Activated naive CD4-positive, alpha-beta T cell treated with anti-CD3 and anti-CD28 coated beads for 36 hours (primary cell): ENCODE measurements around the gene APOBEC2. TPM values are rescaled to one million over a fixed set of nuclear protein-coding genes. Genes with fewer than 3 reads are reported as not detected.

Source experiments
- CTCF ChIA-PET: fragments of 350-600 bp; sonication (Branson Sonifier 250); formaldehyde crosslinking; loops from one replicate; lab custom pipeline; 2021; ENCODE audit warnings: antibody characterized with exemption; lab: Charles Lee
- DNase-seq: peaks from one replicate; pipeline ENCODE4 v3.0.0-alpha.2; 2020
- H3K27ac Mint-ChIP-seq: one replicate; pipeline ENCODE4 v1.8.0; 2021; ENCODE audit warnings: mild to moderate bottlenecking, mixed read lengths
- H3K27me3 Mint-ChIP-seq: one replicate; pipeline ENCODE4 v1.8.0; 2021; ENCODE audit warnings: low read depth, mixed read lengths
- H3K36me3 Mint-ChIP-seq: one replicate; pipeline ENCODE4 v1.8.0; 2021; ENCODE audit warnings: low read depth, mixed read lengths
- H3K4me1 Mint-ChIP-seq: one replicate; pipeline ENCODE4 v1.8.0; 2021; ENCODE audit warnings: low read depth, mixed read lengths
- H3K4me3 Mint-ChIP-seq: one replicate; pipeline ENCODE4 v1.8.0; 2021; ENCODE audit warnings: mild to moderate bottlenecking, moderate library complexity, mixed read lengths
- H3K9me3 Mint-ChIP-seq: one replicate; pipeline ENCODE4 v1.8.0; 2021; ENCODE audit warnings: mixed read lengths
- intact Hi-C: fragments of 100-400 bp; cut with micrococcal nuclease; formaldehyde crosslinking; loops from one replicate; pipeline ENCODE4 v1.15.1; 2023
- total RNA-seq, 2 experiments: library from RNA; stranded (reverse); gene quantifications; one replicate each; pipeline ENCODE4 v1.2.3, GENCODE V29; 2021

APOBEC2 gene
- total RNA-seq, 2 experiments from 2014 or later = not detected

DNA sequence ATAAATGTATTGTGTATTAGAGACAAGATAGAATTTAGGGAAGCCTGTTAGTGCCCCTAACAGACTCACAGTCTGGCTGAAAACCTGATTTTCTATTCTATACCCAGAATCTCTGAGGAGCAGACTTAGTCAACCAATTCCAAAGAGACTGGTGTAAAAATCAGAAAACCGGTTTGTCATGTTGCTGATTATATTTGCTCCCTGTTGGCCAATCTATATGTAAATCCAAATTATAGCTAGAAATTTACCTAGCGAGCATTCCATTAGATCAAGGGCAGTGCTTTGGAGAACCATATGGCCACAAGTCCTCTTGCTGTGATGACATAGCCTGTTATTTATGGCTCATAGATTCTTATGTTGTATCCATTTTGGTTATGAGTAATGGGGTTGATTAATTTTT, 24.5 kb downstream of the APOBEC2 start:
- no peak for DNase-seq
- CTCF ChIA-PET = interaction anchor here (0.6 to 2.3 kb wide), 3 partner anchors 9 to 50 kb away, joined by 3 to 9 read pairs (median 3); no protein-coding TSS in a partner anchor
- Mint-ChIP-seq H3K9me3 (no peaks in the 10 kb centered on the region), H3K27ac (no peak overlapping the region), H3K27me3 (no peaks in the 10 kb centered on the region), H3K4me3 (no peak overlapping the region), H3K36me3 (peaks cover 32% of the 10 kb centered on the region), H3K4me1 (peaks cover 64% of the 10 kb centered on the region)
- intact Hi-C loops = loop anchor here (2.0 to 10.0 kb wide), 2 partner anchors 25 to 607 kb away; no protein-coding TSS in a partner anchor

DNA sequence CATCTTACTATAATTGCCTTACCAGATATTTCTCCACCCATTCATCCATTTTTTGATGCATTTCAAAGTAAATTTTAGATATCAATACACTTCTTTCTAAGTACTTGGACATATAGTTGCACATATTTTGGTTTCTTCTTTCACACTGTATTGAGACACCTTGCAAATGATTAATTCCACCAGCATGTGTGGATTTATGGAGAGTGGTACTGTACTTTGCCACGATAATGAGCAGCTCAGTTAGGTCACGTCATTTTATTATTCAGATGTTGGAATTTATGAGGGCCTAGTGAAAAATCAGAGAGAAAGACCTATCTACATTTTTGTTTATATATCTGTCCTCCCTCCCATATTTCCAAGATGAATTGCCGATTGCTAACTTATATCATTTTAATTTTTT, 25.1 kb downstream of the APOBEC2 start:
- Mint-ChIP-seq H3K4me3 (no peak overlapping the region), H3K4me1 (peaks cover 64% of the 10 kb centered on the region), H3K9me3 (no peaks in the 10 kb centered on the region), H3K27ac (peak overlapping the region; percentile 57), H3K36me3 (peaks cover 34% of the 10 kb centered on the region), H3K27me3 (no peaks in the 10 kb centered on the region)
- intact Hi-C loops = loop anchor here (10.0 kb wide), 1 partner anchor 607 kb away; no protein-coding TSS in a partner anchor
- no peak for DNase-seq
- CTCF ChIA-PET = interaction anchor here (1.0 to 2.3 kb wide), 3 partner anchors 10 to 104 kb away, joined by 3 to 9 read pairs (median 3); no protein-coding TSS in a partner anchor

DNA sequence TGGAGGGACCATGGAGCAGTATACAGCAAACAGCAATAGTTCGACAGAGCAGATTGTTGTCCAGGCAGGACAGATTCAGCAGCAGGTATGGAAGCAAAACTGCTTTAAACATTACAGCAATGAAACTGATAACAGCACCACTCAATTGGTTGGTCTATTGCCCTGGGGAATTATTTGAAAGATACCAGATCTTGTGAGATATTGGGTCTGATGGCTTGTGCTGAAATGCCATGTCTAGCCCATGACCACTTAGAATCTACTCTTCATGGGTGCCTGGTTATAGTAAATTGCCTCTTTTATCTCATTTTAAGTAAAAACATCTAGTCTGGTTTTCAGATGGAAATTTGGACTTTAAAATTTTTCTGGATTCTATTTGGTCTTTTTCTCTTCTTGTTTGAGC, 26.1 kb downstream of the APOBEC2 start:
- Mint-ChIP-seq H3K4me1 (peaks cover 67% of the 10 kb centered on the region), H3K27me3 (no peaks in the 10 kb centered on the region), H3K4me3 (no peak overlapping the region), H3K36me3 (peaks cover 36% of the 10 kb centered on the region), H3K9me3 (no peaks in the 10 kb centered on the region), H3K27ac (peak overlapping the region; percentile 70)
- intact Hi-C loops = loop anchor here (10.0 kb wide), 1 partner anchor 606 kb away; no protein-coding TSS in a partner anchor
- CTCF ChIA-PET = interaction anchor here (1.3 to 1.5 kb wide), 2 partner anchors 14 to 103 kb away, joined by 3 read pairs; no protein-coding TSS in a partner anchor
- DNase-seq = no peak

DNA sequence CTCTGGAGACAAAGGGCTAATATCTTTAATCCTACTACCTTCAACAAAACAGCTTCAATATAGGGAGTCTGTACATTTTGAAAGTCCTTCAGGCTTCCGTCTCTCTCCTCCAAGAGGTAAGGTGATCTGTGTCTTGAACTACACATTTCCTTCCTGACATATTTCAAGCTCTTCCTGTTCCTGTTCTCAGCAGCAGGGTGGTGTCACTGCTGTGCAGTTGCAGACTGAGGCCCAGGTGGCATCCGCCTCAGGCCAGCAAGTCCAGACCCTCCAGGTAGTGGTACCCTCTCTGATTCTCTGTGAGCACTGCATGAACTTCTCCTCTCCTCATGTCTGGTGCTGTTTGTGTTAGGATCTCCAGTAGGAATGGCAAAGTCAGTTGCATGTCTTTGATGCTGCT, 27.6 kb downstream of the APOBEC2 start:
- Mint-ChIP-seq H3K9me3 (no peaks in the 10 kb centered on the region), H3K36me3 (peaks cover 39% of the 10 kb centered on the region), H3K4me1 (peaks cover 54% of the 10 kb centered on the region), H3K27me3 (no peaks in the 10 kb centered on the region), H3K27ac (peak overlapping the region; percentile 73), H3K4me3 (peak overlapping the region; percentile 52)
- intact Hi-C loops = no loop called here
- DNase-seq = peak; percentile 27
- CTCF ChIA-PET = interaction anchor here (0.7 to 1.4 kb wide), 4 partner anchors 12 to 239 kb away, joined by 3 to 4 read pairs (median 3); no protein-coding TSS in a partner anchor

DNA sequence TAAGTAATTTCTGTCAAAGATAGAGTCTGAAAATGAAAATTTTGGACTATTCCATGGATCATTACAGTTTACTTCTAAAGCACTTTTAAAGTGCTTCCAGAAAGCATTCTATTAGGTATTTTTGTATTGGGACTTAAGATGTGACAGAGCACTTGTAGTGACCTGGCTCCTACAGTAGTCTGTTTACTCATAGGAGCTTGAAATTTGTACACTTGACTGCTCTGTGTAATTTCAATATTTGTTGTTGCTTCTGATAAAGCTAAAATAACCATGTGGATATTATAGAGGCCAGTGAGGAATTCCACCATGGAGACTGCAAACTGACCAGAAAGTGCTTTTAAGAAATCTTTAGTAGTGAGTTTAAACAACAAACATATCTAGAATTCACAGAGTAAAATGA, 30.1 kb downstream of the APOBEC2 start:
- Mint-ChIP-seq H3K27ac (no peak overlapping the region), H3K27me3 (no peaks in the 10 kb centered on the region), H3K4me1 (peaks cover 37% of the 10 kb centered on the region), H3K36me3 (peaks cover 40% of the 10 kb centered on the region), H3K9me3 (no peaks in the 10 kb centered on the region), H3K4me3 (no peak overlapping the region)
- no peak for DNase-seq
- CTCF ChIA-PET = interaction anchor here (0.6 to 1.3 kb wide), 2 partner anchors 10 to 100 kb away, joined by 3 to 4 read pairs; no protein-coding TSS in a partner anchor
- intact Hi-C loops = no loop called here

DNA sequence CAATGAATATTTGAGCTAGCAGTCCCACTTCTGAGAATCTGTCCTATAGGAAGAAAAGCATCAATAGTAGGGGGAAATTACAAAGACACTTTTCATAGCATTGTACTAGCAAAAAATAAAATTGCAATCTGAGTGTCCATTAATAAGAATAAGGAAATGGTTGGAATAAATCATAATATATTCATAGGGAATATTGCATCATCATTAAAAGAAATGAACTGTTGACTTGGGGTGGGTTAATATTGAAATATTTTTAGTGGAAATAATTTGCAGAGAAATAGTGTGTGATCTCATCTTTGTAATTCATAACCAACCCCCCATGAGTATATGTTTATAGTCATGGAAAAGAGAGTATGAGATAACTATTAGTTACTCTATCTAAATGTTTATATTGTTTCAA, 32.2 kb downstream of the APOBEC2 start:
- CTCF ChIA-PET = no interaction called here
- H3K27me3 Mint-ChIP-seq = no peaks in the 10 kb centered on the region
- H3K9me3 Mint-ChIP-seq = no peaks in the 10 kb centered on the region

DNA sequence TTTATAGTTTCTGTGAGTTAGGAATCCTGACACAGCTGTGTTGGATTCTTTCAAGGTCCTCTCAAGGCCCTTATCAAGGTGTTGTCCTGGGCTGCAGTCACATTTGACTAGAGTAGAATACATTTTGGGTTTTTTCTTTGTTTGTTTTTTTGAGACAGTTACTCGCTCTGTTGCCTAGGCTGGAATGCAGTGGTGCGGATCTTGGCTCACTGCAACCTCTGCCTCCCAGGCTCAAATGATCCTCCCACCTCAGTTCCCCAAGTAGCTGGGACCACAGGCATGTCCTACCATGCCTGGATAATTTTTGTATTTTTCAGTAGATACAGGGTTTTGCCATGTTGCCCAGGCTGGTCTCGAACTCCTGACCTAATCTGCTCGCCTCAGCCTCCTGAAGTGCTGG, 35.4 kb downstream of the APOBEC2 start:
- no peak overlapping the region for H3K4me3 Mint-ChIP-seq
- H3K27me3 Mint-ChIP-seq = no peaks in the 10 kb centered on the region
- H3K36me3 Mint-ChIP-seq = peaks cover 42% of the 10 kb centered on the region
- CTCF ChIA-PET = no interaction called here
- H3K4me1 Mint-ChIP-seq = peaks cover 5% of the 10 kb centered on the region
- intact Hi-C loops = no loop called here
- no peaks in the 10 kb centered on the region for H3K9me3 Mint-ChIP-seq
- H3K27ac Mint-ChIP-seq = no peak overlapping the region
- DNase-seq = no peak

More for the DNA sequence above, 32.2 kb downstream of the APOBEC2 start:
- no peak for DNase-seq
- H3K27ac Mint-ChIP-seq = no peak overlapping the region
- H3K4me1 Mint-ChIP-seq = peaks cover 22% of the 10 kb centered on the region
- intact Hi-C loops = no loop called here
- no peak overlapping the region for H3K4me3 Mint-ChIP-seq
- H3K36me3 Mint-ChIP-seq = peaks cover 39% of the 10 kb centered on the region

DNA sequence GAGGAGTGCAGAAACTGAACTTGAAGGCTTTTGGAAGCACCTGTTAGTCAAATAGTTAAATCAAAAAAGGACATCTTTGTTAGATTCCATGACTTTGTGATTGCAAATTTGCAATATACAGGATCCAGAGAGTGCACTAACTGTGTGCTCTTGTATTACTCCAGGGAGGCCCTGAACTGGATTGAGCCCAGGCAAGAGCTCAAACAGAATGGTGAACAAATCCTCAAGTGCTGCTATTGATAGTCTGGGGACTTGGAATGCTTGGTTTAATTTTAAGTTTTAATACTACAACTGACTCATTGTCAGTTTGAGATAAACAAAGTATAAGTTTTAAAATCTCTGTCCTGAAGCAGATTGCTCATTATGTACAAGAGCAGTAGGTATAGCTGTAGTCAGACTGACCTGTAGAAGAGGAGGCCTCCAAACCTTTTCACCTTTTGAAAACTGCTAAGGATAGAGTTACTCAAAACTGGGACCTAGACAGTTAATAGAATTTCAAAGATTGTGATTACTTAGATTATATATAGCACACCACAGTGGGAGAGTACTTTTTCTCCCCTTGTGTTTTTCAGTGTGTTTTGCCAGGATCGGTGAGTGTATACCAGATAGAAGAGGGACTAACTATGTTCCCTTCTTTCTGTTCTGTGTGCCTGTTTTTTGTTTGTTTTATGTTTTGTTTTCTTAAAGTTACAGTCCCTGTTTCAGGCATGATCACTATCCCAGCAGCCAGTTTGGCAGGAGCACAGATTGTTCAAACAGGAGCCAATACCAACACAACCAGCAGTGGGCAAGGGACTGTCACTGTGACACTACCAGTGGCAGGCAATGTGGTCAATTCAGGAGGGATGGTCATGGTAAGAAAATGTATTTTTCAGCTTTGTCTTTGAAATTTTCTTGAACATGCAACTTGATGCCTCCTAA, 38.1 kb downstream of the APOBEC2 start:
- intact Hi-C loops = no loop called here
- peaks cover 39% of the 10 kb centered on the region for H3K36me3 Mint-ChIP-seq
- no peak for DNase-seq
- CTCF ChIA-PET = interaction anchor here (0.6 to 1.8 kb wide), 5 partner anchors 9 to 219 kb away, joined by 3 to 13 read pairs (median 3); no protein-coding TSS in a partner anchor
- H3K9me3 Mint-ChIP-seq = no peaks in the 10 kb centered on the region
- no peaks in the 10 kb centered on the region for H3K27me3 Mint-ChIP-seq
- no peak overlapping the region for H3K27ac Mint-ChIP-seq
- no peaks in the 10 kb centered on the region for H3K4me1 Mint-ChIP-seq
- H3K4me3 Mint-ChIP-seq = no peak overlapping the region

DNA sequence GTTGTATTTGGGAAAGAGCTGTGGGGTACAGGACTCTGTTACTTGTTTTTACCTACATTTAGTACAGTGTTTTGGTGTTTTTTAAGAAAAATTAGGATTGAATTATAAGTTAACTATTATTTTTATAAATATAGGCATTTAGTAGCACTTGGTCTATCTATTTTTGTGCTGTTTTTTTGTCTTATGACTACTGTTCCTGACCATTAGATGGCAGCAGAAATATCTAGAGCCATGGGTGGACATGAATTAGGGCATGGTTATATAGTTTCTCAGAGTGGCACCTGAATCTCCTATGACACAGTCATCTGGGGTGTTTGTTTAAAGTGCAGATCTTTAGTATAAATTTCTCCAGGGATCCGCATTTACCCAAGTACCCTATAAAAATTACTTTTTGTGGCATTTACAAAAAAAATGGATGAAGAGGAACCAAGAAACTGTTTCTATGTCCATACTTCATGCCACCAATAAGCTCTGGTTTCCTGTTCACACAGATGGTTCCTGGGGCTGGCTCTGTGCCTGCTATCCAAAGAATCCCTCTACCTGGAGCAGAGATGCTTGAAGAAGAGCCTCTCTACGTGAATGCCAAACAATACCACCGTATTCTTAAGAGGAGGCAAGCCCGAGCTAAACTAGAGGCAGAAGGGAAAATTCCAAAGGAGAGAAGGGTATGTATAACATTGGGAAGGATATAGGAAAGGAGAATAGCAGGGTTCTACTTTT, 39.6 kb downstream of the APOBEC2 start:
- Mint-ChIP-seq H3K4me1 (no peaks in the 10 kb centered on the region), H3K4me3 (no peak overlapping the region), H3K27ac (no peak overlapping the region), H3K27me3 (no peaks in the 10 kb centered on the region), H3K36me3 (peaks cover 52% of the 10 kb centered on the region), H3K9me3 (no peaks in the 10 kb centered on the region)
- DNase-seq = no peak
- CTCF ChIA-PET = interaction anchor here (0.9 to 2.5 kb wide), 6 partner anchors 9 to 227 kb away, joined by 3 to 13 read pairs (median 6); no protein-coding TSS in a partner anchor
- intact Hi-C loops = loop anchor here (1.0 to 2.0 kb wide), 2 partner anchors 90 to 226 kb away; no protein-coding TSS in a partner anchor

DNA sequence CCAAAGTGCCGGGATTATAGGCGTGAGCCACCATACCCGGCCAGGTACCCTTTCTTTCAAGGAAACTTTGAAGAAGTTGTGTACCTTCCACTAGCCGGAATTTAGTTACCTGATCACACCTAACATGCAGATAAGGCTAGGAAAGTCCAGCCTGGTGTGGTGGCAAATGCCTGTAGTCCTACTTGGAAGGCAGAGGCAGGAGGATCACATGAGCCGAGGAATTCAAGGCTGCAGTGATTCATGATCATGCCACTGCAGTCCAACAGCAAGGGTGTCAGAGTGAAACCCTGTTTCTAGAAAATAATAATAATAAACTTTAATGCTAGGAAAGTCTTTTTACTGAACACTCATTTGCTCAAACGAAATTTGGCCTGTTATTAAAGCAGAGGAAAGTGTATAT, 40.7 kb downstream of the APOBEC2 start:
- DNase-seq = no peak
- Mint-ChIP-seq H3K9me3 (no peaks in the 10 kb centered on the region), H3K27me3 (no peaks in the 10 kb centered on the region), H3K27ac (no peak overlapping the region), H3K36me3 (peaks cover 59% of the 10 kb centered on the region), H3K4me1 (peaks cover 2% of the 10 kb centered on the region), H3K4me3 (no peak overlapping the region)
- intact Hi-C loops = loop anchor here (2.0 kb wide), 1 partner anchor 225 kb away; no protein-coding TSS in a partner anchor
- CTCF ChIA-PET = interaction anchor here (0.6 to 2.5 kb wide), 3 partner anchors 89 to 787 kb away, joined by 4 to 12 read pairs (median 6); no protein-coding TSS in a partner anchor

DNA sequence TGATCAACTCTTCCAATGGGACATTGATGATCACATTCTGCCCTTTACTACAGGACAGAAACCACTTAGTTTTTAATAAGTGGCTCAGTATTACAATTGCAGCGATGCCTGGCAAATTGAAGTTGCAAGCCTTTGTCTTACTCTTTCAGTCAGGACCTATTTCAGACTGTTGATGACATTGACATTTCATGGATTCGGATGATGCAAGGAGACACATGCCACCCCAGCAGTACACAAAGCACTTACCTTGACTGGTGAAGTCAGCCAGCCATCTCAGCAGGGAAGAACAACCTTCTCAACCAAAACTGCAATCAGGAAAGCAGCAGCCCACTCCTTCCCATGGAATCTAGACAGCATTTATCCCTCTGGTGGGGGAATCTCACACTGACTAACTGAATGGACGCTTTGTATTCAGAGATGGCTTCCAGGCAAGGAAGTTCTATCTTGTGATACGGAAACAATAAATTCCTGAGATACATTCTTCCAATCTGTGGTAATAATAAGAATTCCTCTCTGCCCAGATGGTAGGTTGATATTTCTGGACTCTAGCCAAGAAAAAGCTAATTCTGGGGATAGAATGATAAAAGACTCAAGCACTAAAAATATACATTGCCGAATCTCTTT, 44.6 kb downstream of the APOBEC2 start:
- DNase-seq = no peak
- intact Hi-C loops = no loop called here
- CTCF ChIA-PET = interaction anchor here (1.6 kb wide), 1 partner anchor 222 kb away, joined by 3 read pairs; no protein-coding TSS in a partner anchor
- no peak overlapping the region for H3K27ac Mint-ChIP-seq
- H3K4me1 Mint-ChIP-seq = peaks cover 2% of the 10 kb centered on the region
- H3K36me3 Mint-ChIP-seq = peaks cover 53% of the 10 kb centered on the region
- no peaks in the 10 kb centered on the region for H3K9me3 Mint-ChIP-seq
- no peak overlapping the region for H3K4me3 Mint-ChIP-seq
- H3K27me3 Mint-ChIP-seq = no peaks in the 10 kb centered on the region
